Endothelial cell of umbilical vein (primary cell): ENCODE measurements around the gene LAMA4.

Experiments
- EZH2 ChIP-seq: IDR thresholded peaks from 2 replicates; pipeline ENCODE4 v1.6.1; 2012; ENCODE audit warnings: borderline replicate concordance, low read depth, mild to moderate bottlenecking, moderate library complexity, low read length, inconsistent platforms; ENCODE audit not compliant: severe bottlenecking
- POLR2A ChIP-seq: IDR thresholded peaks from 2 replicates; pipeline ENCODE4 v1.6.1; 2012; ENCODE audit warnings: low read depth, mild to moderate bottlenecking, control low read depth, low read length
- POLR2AphosphoS5 ChIP-seq: IDR thresholded peaks from 2 replicates; pipeline ENCODE4 v1.6.1; 2012; ENCODE audit warnings: low read depth, mild to moderate bottlenecking, control low read depth, low read length, moderate library complexity; ENCODE audit not compliant: insufficient read depth
- TF ChIP-seq, protein P1 (sequence below), 2 donors: IDR thresholded peaks; 1 replicate in 1 of 2; 2 replicates in 1 of 2; pipeline ENCODE4 v1.5.1; 2011; ENCODE audit warnings: low read length in 2 of 2, mild to moderate bottlenecking in 2 of 2, moderate library complexity in 2 of 2, control low read depth in 1 of 2, inconsistent platforms in 1 of 2, low read depth in 1 of 2; ENCODE audit not compliant: insufficient read depth in 1 of 2; ENCODE audit errors: extremely low read depth in 1 of 2

DNA sequence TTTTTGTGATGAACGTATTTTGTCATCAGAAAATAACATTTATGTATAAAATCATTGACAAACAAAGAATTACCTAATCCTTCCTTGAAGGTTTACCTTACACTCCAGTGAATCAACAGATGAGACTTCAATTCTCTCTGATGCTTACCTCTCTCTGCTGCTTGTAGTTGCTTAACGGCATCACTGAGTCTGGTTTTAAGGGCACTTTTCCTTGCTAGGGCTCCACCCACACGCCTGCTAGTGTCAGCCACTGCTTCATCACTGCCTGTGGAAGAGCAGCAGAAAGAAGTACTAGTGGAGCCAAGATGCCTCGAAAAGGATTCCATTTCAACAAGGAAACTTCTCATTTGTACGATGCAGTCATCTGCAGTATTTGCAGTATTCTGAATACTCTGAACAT, 104.0 kb downstream of the LAMA4 start:
- TF ChIP-seq POLR2A (no peak), POLR2AphosphoS5 (no peak), EZH2 (no peak)
- TF ChIP-seq, protein P1, sequence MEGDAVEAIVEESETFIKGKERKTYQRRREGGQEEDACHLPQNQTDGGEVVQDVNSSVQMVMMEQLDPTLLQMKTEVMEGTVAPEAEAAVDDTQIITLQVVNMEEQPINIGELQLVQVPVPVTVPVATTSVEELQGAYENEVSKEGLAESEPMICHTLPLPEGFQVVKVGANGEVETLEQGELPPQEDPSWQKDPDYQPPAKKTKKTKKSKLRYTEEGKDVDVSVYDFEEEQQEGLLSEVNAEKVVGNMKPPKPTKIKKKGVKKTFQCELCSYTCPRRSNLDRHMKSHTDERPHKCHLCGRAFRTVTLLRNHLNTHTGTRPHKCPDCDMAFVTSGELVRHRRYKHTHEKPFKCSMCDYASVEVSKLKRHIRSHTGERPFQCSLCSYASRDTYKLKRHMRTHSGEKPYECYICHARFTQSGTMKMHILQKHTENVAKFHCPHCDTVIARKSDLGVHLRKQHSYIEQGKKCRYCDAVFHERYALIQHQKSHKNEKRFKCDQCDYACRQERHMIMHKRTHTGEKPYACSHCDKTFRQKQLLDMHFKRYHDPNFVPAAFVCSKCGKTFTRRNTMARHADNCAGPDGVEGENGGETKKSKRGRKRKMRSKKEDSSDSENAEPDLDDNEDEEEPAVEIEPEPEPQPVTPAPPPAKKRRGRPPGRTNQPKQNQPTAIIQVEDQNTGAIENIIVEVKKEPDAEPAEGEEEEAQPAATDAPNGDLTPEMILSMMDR (IDR thresholded peaks at IDR 0.05; ENCODE audit: extremely low read depth in 1 of 2, insufficient read depth in 1 of 2, low read depth in 1 of 2, low read length in 2 of 2), result no peak
